ENCODE results near the gene BMERB1. TPM values are rescaled to one million over a fixed set of nuclear protein-coding genes. Genes with fewer than 3 reads are reported as not detected.
"Not testable (repeated sequence)": the region's sequence is repeated elsewhere in the genome, so short reads cannot be mapped to it uniquely, and the experiment has no call there.

BMERB1 gene
- total RNA-seq, 1 donor from 2014 or later, result 15.5 TPM

- H3K9me3 Mint-ChIP-seq, result no peaks in the 10 kb centered on the region
- H3K27me3 Mint-ChIP-seq, result peaks cover 2% of the 10 kb centered on the region
- H3K27ac Mint-ChIP-seq, result no peak overlapping the region
- intact Hi-C loops (cut with micrococcal nuclease), result no loop called here
- H3K36me3 Mint-ChIP-seq (ENCODE audit: low read depth), result no peaks in the 10 kb centered on the region
- peaks cover 5% of the 10 kb centered on the region for H3K4me1 Mint-ChIP-seq
- H3K4me3 Mint-ChIP-seq, result no peak overlapping the region
- DNase-seq, result no peak
Measured at GRCh38 chr16:15460601-15461000, 26.2 kb downstream of the BMERB1 start.

- H3K4me1 Mint-ChIP-seq, result peaks cover 5% of the 10 kb centered on the region
- intact Hi-C loops (cut with micrococcal nuclease), result no loop called here
- no peak overlapping the region for H3K27ac Mint-ChIP-seq
- no peaks in the 10 kb centered on the region for H3K9me3 Mint-ChIP-seq
- DNase-seq, result no peak
- no peak overlapping the region for H3K4me3 Mint-ChIP-seq
- H3K27me3 Mint-ChIP-seq, result peaks cover 2% of the 10 kb centered on the region
- no peaks in the 10 kb centered on the region for H3K36me3 Mint-ChIP-seq (ENCODE audit: low read depth)
Measured at GRCh38 chr16:15461376-15461775, 27.0 kb downstream of the BMERB1 start.

GRCh38 chr16:15464401-15465186 lies 30.2 kb downstream of the BMERB1 start:
- peaks cover 2% of the 10 kb centered on the region for H3K27me3 Mint-ChIP-seq
- no peak overlapping the region for H3K4me3 Mint-ChIP-seq

GRCh38 chr16:15466131-15466530 lies 31.7 kb downstream of the BMERB1 start:
- Mint-ChIP-seq H3K36me3 (ENCODE audit: low read depth) (peaks cover 2% of the 10 kb centered on the region), H3K4me1 (peaks cover 5% of the 10 kb centered on the region), H3K27me3 (peaks cover 2% of the 10 kb centered on the region), H3K9me3 (peaks cover 4% of the 10 kb centered on the region), H3K27ac (no peak overlapping the region), H3K4me3 (no peak overlapping the region)
- intact Hi-C loops (cut with micrococcal nuclease), result no loop called here
- no peak for DNase-seq

More at GRCh38 chr16:15464401-15465186, 30.2 kb downstream of the BMERB1 start:
- Mint-ChIP-seq H3K9me3 (peaks cover 4% of the 10 kb centered on the region), H3K4me1 (peaks cover 5% of the 10 kb centered on the region), H3K36me3 (ENCODE audit: low read depth) (peaks cover 2% of the 10 kb centered on the region), H3K27ac (no peak overlapping the region)
- intact Hi-C loops (cut with micrococcal nuclease), result loop anchor here (2.0 kb wide), 1 partner anchor 36 kb away; no protein-coding TSS in a partner anchor
- no peak for DNase-seq

GRCh38 chr16:15466886-15467781 lies 32.7 kb downstream of the BMERB1 start:
- Mint-ChIP-seq H3K27ac (no peak overlapping the region), H3K36me3 (ENCODE audit: low read depth) (peaks cover 2% of the 10 kb centered on the region), H3K4me3 (no peak overlapping the region), H3K27me3 (peaks cover 4% of the 10 kb centered on the region), H3K9me3 (peaks cover 12% of the 10 kb centered on the region), H3K4me1 (peaks cover 5% of the 10 kb centered on the region)
- intact Hi-C loops (cut with micrococcal nuclease), result no loop called here
- DNase-seq, result no peak

- intact Hi-C loops (cut with micrococcal nuclease), result not testable (repeated sequence)
Measured at GRCh38 chr16:15476971-15477370, 42.6 kb downstream of the BMERB1 start.

GRCh38 chr16:15477802-15478201 lies 43.4 kb downstream of the BMERB1 start:
- Mint-ChIP-seq H3K4me3 (no peak overlapping the region), H3K4me1 (peaks cover 28% of the 10 kb centered on the region), H3K27me3 (no peaks in the 10 kb centered on the region), H3K36me3 (ENCODE audit: low read depth) (peaks cover 18% of the 10 kb centered on the region), H3K27ac (peak overlapping the region; percentile 74), H3K9me3 (no peaks in the 10 kb centered on the region)
- intact Hi-C loops (cut with micrococcal nuclease), result no loop called here
- DNase-seq, result no peak

More at GRCh38 chr16:15476971-15477370, 42.6 kb downstream of the BMERB1 start:
- H3K36me3 Mint-ChIP-seq (ENCODE audit: low read depth), result peaks cover 18% of the 10 kb centered on the region
- H3K9me3 Mint-ChIP-seq, DNase-seq, H3K27me3 Mint-ChIP-seq: not testable (repeated sequence)
- peak overlapping the region; percentile 16 for H3K4me3 Mint-ChIP-seq
- H3K4me1 Mint-ChIP-seq, result peaks cover 20% of the 10 kb centered on the region
- H3K27ac Mint-ChIP-seq, result peak overlapping the region; percentile 64

GRCh38 chr16:15482068-15482747 lies 47.8 kb downstream of the BMERB1 start:
- H3K9me3 Mint-ChIP-seq, result peaks cover 7% of the 10 kb centered on the region
- intact Hi-C loops (cut with micrococcal nuclease), result loop anchor here (5.0 kb wide), 1 partner anchor 90 kb away; no protein-coding TSS in a partner anchor
- peaks cover 35% of the 10 kb centered on the region for H3K4me1 Mint-ChIP-seq
- H3K27ac Mint-ChIP-seq, result peak overlapping the region; percentile 79
- peak overlapping the region; percentile 2 for H3K4me3 Mint-ChIP-seq
- peaks cover 14% of the 10 kb centered on the region for H3K36me3 Mint-ChIP-seq (ENCODE audit: low read depth)
- DNase-seq, result peak; percentile 72
- no peaks in the 10 kb centered on the region for H3K27me3 Mint-ChIP-seq

GRCh38 chr16:15482748-15483298 lies 48.4 kb downstream of the BMERB1 start:
- DNase-seq, result no peak
- H3K27ac Mint-ChIP-seq, result peak overlapping the region; percentile 34
- intact Hi-C loops (cut with micrococcal nuclease), result loop anchor here (5.0 kb wide), 1 partner anchor 89 kb away; no protein-coding TSS in a partner anchor

GRCh38 chr16:15483857-15484256 lies 49.5 kb downstream of the BMERB1 start:
- intact Hi-C loops (cut with micrococcal nuclease), result loop anchor here (5.0 kb wide), 1 partner anchor 88 kb away; no protein-coding TSS in a partner anchor
- Mint-ChIP-seq H3K36me3 (ENCODE audit: low read depth) (peaks cover 10% of the 10 kb centered on the region), H3K27me3 (no peaks in the 10 kb centered on the region), H3K9me3 (peaks cover 7% of the 10 kb centered on the region), H3K27ac (no peak overlapping the region), H3K4me3 (no peak overlapping the region), H3K4me1 (peaks cover 28% of the 10 kb centered on the region)
- DNase-seq, result no peak

More at GRCh38 chr16:15482748-15483298, 48.4 kb downstream of the BMERB1 start:
- Mint-ChIP-seq H3K36me3 (ENCODE audit: low read depth) (peaks cover 10% of the 10 kb centered on the region), H3K9me3 (peaks cover 7% of the 10 kb centered on the region), H3K4me3 (peak overlapping the region; percentile 3), H3K27me3 (no peaks in the 10 kb centered on the region), H3K4me1 (peaks cover 31% of the 10 kb centered on the region)

- intact Hi-C loops (cut with micrococcal nuclease), result loop anchor here (5.0 kb wide), 1 partner anchor 88 kb away; no protein-coding TSS in a partner anchor
- DNase-seq, result no peak
- peaks cover 10% of the 10 kb centered on the region for H3K36me3 Mint-ChIP-seq (ENCODE audit: low read depth)
- no peak overlapping the region for H3K4me3 Mint-ChIP-seq
- no peak overlapping the region for H3K27ac Mint-ChIP-seq
- no peaks in the 10 kb centered on the region for H3K27me3 Mint-ChIP-seq
- H3K4me1 Mint-ChIP-seq, result peaks cover 33% of the 10 kb centered on the region
- H3K9me3 Mint-ChIP-seq, result peaks cover 7% of the 10 kb centered on the region
Measured at GRCh38 chr16:15484662-15485061, 50.3 kb downstream of the BMERB1 start.

- Mint-ChIP-seq H3K4me3 (no peak overlapping the region), H3K4me1 (peaks cover 37% of the 10 kb centered on the region), H3K27ac (no peak overlapping the region), H3K27me3 (no peaks in the 10 kb centered on the region), H3K36me3 (ENCODE audit: low read depth) (peaks cover 10% of the 10 kb centered on the region), H3K9me3 (peaks cover 7% of the 10 kb centered on the region)
- DNase-seq, result no peak
- intact Hi-C loops (cut with micrococcal nuclease), result no loop called here
Measured at GRCh38 chr16:15485175-15485574, 50.8 kb downstream of the BMERB1 start.

GRCh38 chr16:15486661-15487060 lies 52.3 kb downstream of the BMERB1 start:
- peaks cover 44% of the 10 kb centered on the region for H3K4me1 Mint-ChIP-seq
- H3K27ac Mint-ChIP-seq, result no peak overlapping the region
- DNase-seq, result no peak
- peaks cover 11% of the 10 kb centered on the region for H3K36me3 Mint-ChIP-seq (ENCODE audit: low read depth)
- H3K9me3 Mint-ChIP-seq, result peaks cover 7% of the 10 kb centered on the region
- H3K4me3 Mint-ChIP-seq, result no peak overlapping the region
- no peaks in the 10 kb centered on the region for H3K27me3 Mint-ChIP-seq
- intact Hi-C loops (cut with micrococcal nuclease), result no loop called here
